Brain microvascular endothelial cell (primary cell): ENCODE results near the gene PGPEP1.
"Not testable (repeated sequence)": the region's sequence is repeated elsewhere in the genome, so short reads cannot be mapped to it uniquely, and the experiment has no call there.

ENCODE experiments used
- DNase-seq: peaks from one replicate; pipeline ENCODE4 v3.0.0-alpha.2; 2020
- H3K27ac ChIP-seq: fragments of 250-450 bp; sonication (Bioruptor Pico); 2 replicates; pipeline ENCODE4 v1.5.1; 2020; ENCODE audit warnings: mild to moderate bottlenecking, moderate library complexity
- H3K27me3 ChIP-seq: fragments of 250-450 bp; sonication (Bioruptor Pico); replicated peaks from 2 replicates; pipeline ENCODE4 v1.5.1; 2020; ENCODE audit warnings: mild to moderate bottlenecking
- H3K36me3 ChIP-seq: fragments of 250-450 bp; sonication (Bioruptor Pico); replicated peaks from 2 replicates; pipeline ENCODE4 v1.5.1; 2020; ENCODE audit warnings: mild to moderate bottlenecking
- H3K4me3 ChIP-seq: 2 replicates; pipeline ENCODE4 v1.5.1; 2011; ENCODE audit warnings: low read depth, mild to moderate bottlenecking, control low read depth, low read length, moderate library complexity
- in situ Hi-C: cut with HindIII; loops from 2 replicates; pipeline ENCODE4 v1.10.0; 2017; ENCODE audit warnings: low sequenced_read_pairs, low pct_ligation_motif_present
- TF ChIP-seq, protein P1 (sequence below): IDR thresholded peaks from 2 replicates; pipeline ENCODE4 v1.5.1; 2011; ENCODE audit warnings: low read depth, mild to moderate bottlenecking, moderate library complexity, low read length, control low read depth, inconsistent platforms; ENCODE audit errors: missing control alignments

PGPEP1 gene

DNA sequence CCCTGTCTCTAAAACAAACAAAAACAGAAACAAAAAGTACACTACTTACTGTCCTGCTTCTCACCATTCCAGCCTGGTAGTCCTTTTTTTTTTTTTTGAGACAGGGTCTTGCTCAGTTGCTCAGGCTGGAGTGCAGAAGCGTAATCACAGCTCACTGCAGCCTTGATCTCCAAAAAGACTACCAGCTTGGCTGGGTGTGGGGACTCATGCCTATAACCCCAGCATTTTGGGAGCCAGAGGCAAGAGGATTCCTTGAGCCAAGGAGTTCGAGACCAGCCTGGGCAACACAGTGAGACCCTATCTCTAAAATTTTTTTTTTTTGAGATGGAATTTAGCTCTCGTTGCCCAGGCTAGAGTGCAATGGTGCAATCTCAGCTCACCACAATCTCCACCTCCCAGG, 40.4 kb downstream of the PGPEP1 start:
- H3K27me3 ChIP-seq = no peaks in the 10 kb centered on the region
- TF ChIP-seq, protein P1, sequence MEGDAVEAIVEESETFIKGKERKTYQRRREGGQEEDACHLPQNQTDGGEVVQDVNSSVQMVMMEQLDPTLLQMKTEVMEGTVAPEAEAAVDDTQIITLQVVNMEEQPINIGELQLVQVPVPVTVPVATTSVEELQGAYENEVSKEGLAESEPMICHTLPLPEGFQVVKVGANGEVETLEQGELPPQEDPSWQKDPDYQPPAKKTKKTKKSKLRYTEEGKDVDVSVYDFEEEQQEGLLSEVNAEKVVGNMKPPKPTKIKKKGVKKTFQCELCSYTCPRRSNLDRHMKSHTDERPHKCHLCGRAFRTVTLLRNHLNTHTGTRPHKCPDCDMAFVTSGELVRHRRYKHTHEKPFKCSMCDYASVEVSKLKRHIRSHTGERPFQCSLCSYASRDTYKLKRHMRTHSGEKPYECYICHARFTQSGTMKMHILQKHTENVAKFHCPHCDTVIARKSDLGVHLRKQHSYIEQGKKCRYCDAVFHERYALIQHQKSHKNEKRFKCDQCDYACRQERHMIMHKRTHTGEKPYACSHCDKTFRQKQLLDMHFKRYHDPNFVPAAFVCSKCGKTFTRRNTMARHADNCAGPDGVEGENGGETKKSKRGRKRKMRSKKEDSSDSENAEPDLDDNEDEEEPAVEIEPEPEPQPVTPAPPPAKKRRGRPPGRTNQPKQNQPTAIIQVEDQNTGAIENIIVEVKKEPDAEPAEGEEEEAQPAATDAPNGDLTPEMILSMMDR = no peak
- in situ Hi-C loops = no loop called here
- no peak overlapping the region for H3K4me3 ChIP-seq
- no peaks in the 10 kb centered on the region for H3K36me3 ChIP-seq
- H3K27ac ChIP-seq = no peak overlapping the region
- DNase-seq = no peak

DNA sequence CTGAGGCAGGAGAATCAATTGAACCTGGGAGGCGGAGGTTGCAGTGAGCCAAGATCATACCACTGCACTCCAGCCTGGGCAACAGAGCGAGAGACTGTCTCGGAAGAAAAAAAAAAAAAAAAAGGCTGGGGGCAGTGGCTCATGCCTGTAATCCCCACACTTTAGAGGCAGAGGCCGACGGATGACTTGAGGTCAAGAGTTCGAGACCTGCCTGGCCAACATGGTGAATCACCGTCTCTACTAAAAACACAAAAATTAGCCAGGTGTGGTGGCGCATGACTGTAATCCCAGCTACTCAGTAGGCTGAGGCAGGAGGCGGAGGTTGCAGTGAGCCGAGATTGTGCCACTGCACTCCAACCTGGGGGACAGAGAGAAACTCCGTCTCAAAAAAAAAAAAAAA, 43.2 kb downstream of the PGPEP1 start:
- H3K36me3 ChIP-seq, in situ Hi-C loops, H3K27me3 ChIP-seq, H3K4me3 ChIP-seq, H3K27ac ChIP-seq, DNase-seq: not testable (repeated sequence)

DNA sequence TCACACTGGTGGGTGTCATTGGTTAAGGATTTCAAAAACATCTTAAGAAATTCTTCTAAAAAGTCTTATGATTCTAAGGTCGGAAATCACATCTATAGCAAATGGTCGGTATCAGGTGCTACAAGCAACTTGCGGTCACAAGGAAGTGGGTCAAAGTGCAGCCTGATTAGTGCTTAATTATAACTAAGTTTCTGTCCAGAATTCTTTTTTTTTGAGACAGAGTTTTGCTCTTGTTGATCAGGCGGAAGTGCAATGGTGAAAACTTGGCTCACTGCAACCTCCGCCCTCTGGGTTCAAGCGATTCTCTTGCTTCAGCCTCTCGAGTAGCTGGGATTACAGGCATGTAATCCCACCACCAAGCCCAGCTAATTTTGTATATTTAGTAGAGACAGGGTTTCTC, 44.4 kb downstream of the PGPEP1 start:
- in situ Hi-C loops = no loop called here
- no peak for DNase-seq
- no peak overlapping the region for H3K4me3 ChIP-seq
- peaks cover 18% of the 10 kb centered on the region for H3K36me3 ChIP-seq
- TF ChIP-seq, protein P1 = no peak
- no peak overlapping the region for H3K27ac ChIP-seq
- H3K27me3 ChIP-seq = no peaks in the 10 kb centered on the region

DNA sequence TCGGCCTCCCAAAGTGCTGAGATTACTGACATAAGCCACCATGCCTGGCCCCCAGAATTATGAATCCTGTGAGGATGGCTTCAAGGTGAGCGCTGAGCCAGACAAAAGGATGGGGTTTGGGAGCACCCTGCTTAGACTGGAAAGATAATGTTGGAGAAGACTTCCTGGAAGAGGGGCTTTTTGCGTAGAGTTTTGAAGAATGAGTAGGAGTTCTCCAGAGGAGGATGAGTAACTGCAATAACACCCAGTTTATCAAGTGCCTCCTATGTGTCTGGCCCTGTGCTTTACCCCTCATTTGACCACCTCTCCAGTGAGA, 44.9 kb downstream of the PGPEP1 start:
- no peak for DNase-seq
- Histone ChIP-seq H3K27me3 (no peaks in the 10 kb centered on the region), H3K4me3 (no peak overlapping the region), H3K36me3 (peaks cover 20% of the 10 kb centered on the region), H3K27ac (no peak overlapping the region)
- TF ChIP-seq, protein P1 = no peak
- in situ Hi-C loops = no loop called here

DNA sequence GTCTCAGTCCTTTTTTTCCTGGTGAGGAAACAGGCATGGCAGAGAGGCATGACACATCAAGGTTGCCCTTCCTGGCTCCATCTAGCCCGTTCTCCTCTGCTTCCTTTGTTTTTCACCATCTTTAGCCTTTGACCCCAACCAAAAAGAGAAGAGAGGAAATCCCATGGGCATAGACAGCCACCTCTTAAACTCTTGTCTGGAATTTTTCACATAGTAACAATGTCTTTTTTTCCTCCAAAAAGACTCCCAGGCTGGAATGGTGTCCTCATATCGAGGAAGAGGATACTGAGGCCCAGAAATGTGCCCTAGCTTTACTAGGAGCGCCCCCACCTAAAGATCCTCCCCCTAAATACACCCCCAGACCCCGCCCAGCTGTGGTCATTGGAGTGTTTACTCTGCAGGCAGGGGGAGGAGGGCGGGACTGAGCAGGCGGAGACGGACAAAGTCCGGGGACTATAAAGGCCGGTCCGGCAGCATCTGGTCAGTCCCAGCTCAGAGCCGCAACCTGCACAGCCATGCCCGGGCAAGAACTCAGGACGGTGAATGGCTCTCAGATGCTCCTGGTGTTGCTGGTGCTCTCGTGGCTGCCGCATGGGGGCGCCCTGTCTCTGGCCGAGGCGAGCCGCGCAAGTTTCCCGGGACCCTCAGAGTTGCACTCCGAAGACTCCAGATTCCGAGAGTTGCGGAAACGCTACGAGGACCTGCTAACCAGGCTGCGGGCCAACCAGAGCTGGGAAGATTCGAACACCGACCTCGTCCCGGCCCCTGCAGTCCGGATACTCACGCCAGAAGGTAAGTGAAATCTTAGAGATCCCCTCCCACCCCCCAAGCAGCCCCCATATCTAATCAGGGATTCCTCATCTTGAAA, 45.5 kb downstream of the PGPEP1 start, which contains the start of gene GDF15:
TSS of gene GDF15 (plus strand) at position 484 of the 868 bp plus-strand sequence. CDS start at position 516, 32 bp downstream.
- H3K36me3 ChIP-seq = peaks cover 20% of the 10 kb centered on the region
- peak; percentile 91 for DNase-seq
- H3K27ac ChIP-seq = no peak within 1 kb of the TSS
- TF ChIP-seq, protein P1 = peak; percentile 85
- in situ Hi-C loops = no loop called here
- H3K4me3 ChIP-seq = peak within 1 kb of the TSS; percentile 78
- no peaks in the 10 kb centered on the region for H3K27me3 ChIP-seq

DNA sequence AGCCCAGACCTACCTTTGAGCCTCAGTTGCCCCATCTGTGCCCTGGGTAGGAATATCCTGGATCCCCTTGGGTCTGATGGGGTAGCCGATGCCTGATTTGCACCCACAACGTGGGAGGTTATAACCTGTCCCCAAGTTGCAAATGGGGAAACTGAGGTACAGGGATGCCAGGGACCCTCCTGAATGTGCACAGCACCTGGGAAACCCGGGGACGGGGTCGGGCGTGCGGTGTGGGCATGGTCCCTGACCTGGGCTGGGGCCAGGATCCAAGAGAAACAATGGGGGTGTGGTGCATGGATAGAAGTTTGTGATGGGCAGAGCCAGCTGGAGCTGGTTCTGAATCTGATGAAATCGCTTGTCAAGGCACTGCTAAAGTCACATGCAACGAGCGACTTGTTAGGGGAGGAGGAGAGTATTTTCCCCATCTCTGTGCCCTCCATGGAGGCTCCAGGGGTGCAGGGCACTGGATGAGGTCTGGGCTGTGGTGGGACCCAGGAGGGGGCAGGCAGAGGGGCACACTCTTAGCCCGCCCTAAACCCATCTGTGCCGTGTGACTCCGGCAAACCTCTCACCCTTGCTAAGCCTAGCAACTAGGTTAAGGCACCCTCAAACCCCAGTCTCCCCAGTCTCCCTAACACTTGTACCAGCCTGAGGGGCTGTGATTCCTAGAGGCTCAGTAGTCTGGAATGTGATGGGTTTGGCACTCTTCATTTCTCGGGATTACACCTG, 46.3 kb downstream of the PGPEP1 start:
- TF ChIP-seq, protein P1 = no peak
- H3K36me3 ChIP-seq = peaks cover 20% of the 10 kb centered on the region
- DNase-seq = no peak
- peak overlapping the region; percentile 78 for H3K4me3 ChIP-seq
- H3K27ac ChIP-seq = no peak overlapping the region
- H3K27me3 ChIP-seq = no peaks in the 10 kb centered on the region
- in situ Hi-C loops = no loop called here
